GM12878 (cell line): ENCODE results near the gene NPRL2. TPM values are rescaled to one million over a fixed set of nuclear protein-coding genes. Genes with fewer than 3 reads are reported as not detected.
A peak's percentile ranks its signal among the peaks of the same experiment; 100 is the strongest.

Source experiments
- BACH1 ChIP-seq: fragments of 450-650 bp; IDR thresholded peaks from 2 replicates; pipeline ENCODE4 v1.6.1; 2017; ENCODE audit warnings: mild to moderate bottlenecking, borderline replicate concordance
- CHD1 ChIP-seq: IDR thresholded peaks from 2 replicates; pipeline ENCODE4 v1.6.1; 2012; ENCODE audit warnings: low read depth, low read length, improper control_type of control experiment
- CHD4 ChIP-seq: fragments of 200-600 bp; sonication (generic); IDR thresholded peaks from 2 replicates; pipeline ENCODE4 v1.6.1; 2016; ENCODE audit warnings: mild to moderate bottlenecking
- CREM ChIP-seq: IDR thresholded peaks from 2 replicates; pipeline ENCODE4 v1.6.1; 2014; ENCODE audit warnings: antibody characterized with exemption, low read depth
- ELK1 ChIP-seq: IDR thresholded peaks from 2 replicates; pipeline ENCODE4 v1.6.1; 2012; ENCODE audit warnings: low read depth, low read length, improper control_type of control experiment
- ESRRA ChIP-seq: IDR thresholded peaks from 2 replicates; pipeline ENCODE4 v1.6.1; 2012; ENCODE audit warnings: mild to moderate bottlenecking, low read length, improper control_type of control experiment
- FOXK2 ChIP-seq: fragments of 450-650 bp; IDR thresholded peaks from 2 replicates; pipeline ENCODE4 v1.6.1; 2017; ENCODE audit warnings: mild to moderate bottlenecking, moderate library complexity
- HDAC2 ChIP-seq: fragments of 200-600 bp; sonication (generic); IDR thresholded peaks from 2 replicates; pipeline ENCODE4 v1.6.1; 2017
- IRF3 ChIP-seq: fragments of 450-650 bp; IDR thresholded peaks from 2 replicates; pipeline ENCODE4 v1.6.1; 2014; ENCODE audit warnings: mild to moderate bottlenecking
- IRF4 ChIP-seq: IDR thresholded peaks from 2 replicates; pipeline ENCODE4 v1.6.1; 2011; ENCODE audit warnings: low read depth, low read length
- KDM1A ChIP-seq: fragments of 200-600 bp; sonication (generic); IDR thresholded peaks from 2 replicates; pipeline ENCODE4 v1.6.1; 2016; ENCODE audit warnings: borderline replicate concordance
- MEF2A ChIP-seq: IDR thresholded peaks from 2 replicates; pipeline ENCODE4 v1.6.1; 2011; ENCODE audit warnings: low read depth, mild to moderate bottlenecking, low read length, moderate library complexity; ENCODE audit not compliant: insufficient read depth
- MXI1 ChIP-seq: fragments of 150-350 bp; IDR thresholded peaks from 2 replicates; pipeline ENCODE4 v1.6.1; 2011; ENCODE audit warnings: low read depth, mild to moderate bottlenecking, inconsistent platforms, low read length, improper control_type of control experiment
- MYC ChIP-seq: IDR thresholded peaks from 2 replicates; pipeline ENCODE4 v1.6.1; 2011; ENCODE audit warnings: mild to moderate bottlenecking, low read length, moderate library complexity, inconsistent platforms; ENCODE audit not compliant: insufficient read depth, insufficient replicate concordance, insufficient read length, severe bottlenecking
- NR2C1 ChIP-seq: fragments of 450-650 bp; IDR thresholded peaks from 2 replicates; pipeline ENCODE4 v1.6.1; 2017; ENCODE audit warnings: antibody characterized with exemption, mild to moderate bottlenecking, moderate library complexity
- POLR2AphosphoS5 ChIP-seq: IDR thresholded peaks from 2 replicates; pipeline ENCODE4 v1.6.1; 2011; ENCODE audit warnings: mild to moderate bottlenecking, low read length, inconsistent platforms
- REST ChIP-seq: IDR thresholded peaks from 2 replicates; pipeline ENCODE4 v1.6.1; 2012; ENCODE audit warnings: mild to moderate bottlenecking, low read depth, low read length
- SRF ChIP-seq, 2 experiments: IDR thresholded peaks; 2 replicates each; pipeline ENCODE4 v1.6.1; 2011; ENCODE audit warnings: low read depth in 2 of 2, low read length in 2 of 2, mild to moderate bottlenecking in 1 of 2, moderate library complexity in 1 of 2
- USF2 ChIP-seq: IDR thresholded peaks from 2 replicates; pipeline ENCODE4 v1.6.1; 2011; ENCODE audit warnings: low read depth, low read length, improper control_type of control experiment, borderline replicate concordance
- ZBED1 ChIP-seq: IDR thresholded peaks from 2 replicates; pipeline ENCODE4 v1.6.1; 2016; ENCODE audit warnings: borderline replicate concordance
- ZNF687 ChIP-seq: fragments of 450-650 bp; IDR thresholded peaks from 2 replicates; pipeline ENCODE4 v1.6.1; 2017; ENCODE audit warnings: mild to moderate bottlenecking, moderate library complexity
- polyA plus RNA-seq, 11 experiments: library from polyadenylated mRNA; depleted of rRNA in 4 of 11; unstranded in 6 of 11; stranded (reverse) in 5 of 11; fragments of >200 nt; fragmentation: Nextera tagmentation in 4 of 11; fragmentation: Illumina TruSeq in 1 of 11; extraction: Ambion mirVana in 4 of 11; extraction: Trizol in 1 of 11; gene quantifications; 1 replicate in 1 of 11; 2 replicates in 10 of 11; pipeline versions ENCODE4 v1.2.1 to v1.2.3, GENCODE V29; 2011 to 2016; ENCODE audit warnings: inconsistent platforms in 2 of 11, missing spikeins in 2 of 11, low read depth in 1 of 11
- total RNA-seq, 4 experiments: library from RNA; depleted of rRNA in 3 of 4; stranded (reverse); fragments of >200 nt in 3 of 4; fragmentation: Illumina TruSeq in 1 of 4; extraction: Trizol in 1 of 4; gene quantifications; 2 replicates each; pipeline versions ENCODE4 v1.2.1 to v1.2.3, GENCODE V29; 2013 to 2021

The NPRL2 gene
- total and polyA plus RNA-seq, 10 of the 15 experiments (the other 5 are each of a cell fraction or from before 2014, with no cell fraction given), result 17.8 to 54.2 (median 32.9) TPM

- no peak for TF ChIP-seq USF2
- peak; percentile 74 for TF ChIP-seq BACH1
- peak; percentile 93 for TF ChIP-seq MXI1
- TF ChIP-seq CREM, result peak; percentile 74; the same call in 1 of the 2 replicates
- TF ChIP-seq MYC, result no peak
- no peak for TF ChIP-seq ELK1
- no peak for TF ChIP-seq REST
- no peak for TF ChIP-seq CHD4
- no peak for TF ChIP-seq ZBED1
- TF ChIP-seq MEF2A, result no peak
- TF ChIP-seq SRF (IDR thresholded peaks at IDR 0.05; ENCODE audit: low read depth in 2 of 2, low read length in 2 of 2), result no peak
- TF ChIP-seq HDAC2, result no peak
- peak; percentile 62 for TF ChIP-seq ZNF687
- TF ChIP-seq POLR2AphosphoS5, result peak; percentile 80
- no peak for TF ChIP-seq KDM1A
- TF ChIP-seq IRF4, result no peak
- no peak for TF ChIP-seq NR2C1
- no peak for TF ChIP-seq IRF3
- no peak for TF ChIP-seq FOXK2
- TF ChIP-seq CHD1, result no peak
- TF ChIP-seq ESRRA, result no peak
Observed at GRCh38 chr3:50337175-50337861, 13.3 kb downstream of the NPRL2 start (continued).
